WERI-Rb-1 (cell line): ENCODE results near the gene KATNA1.

Experiments used
- DNase-seq: peaks from one replicate; pipeline ENCODE4 v3.0.0-alpha.2; 2020
- H3K27ac ChIP-seq: fragments of 250-450 bp; sonication (Bioruptor Pico); 2 replicates; pipeline ENCODE4 v1.5.1; 2020; ENCODE audit warnings: mild to moderate bottlenecking, moderate library complexity
- H3K27me3 ChIP-seq: fragments of 250-450 bp; sonication (Bioruptor Pico); 2 replicates; pipeline ENCODE4 v1.5.1; 2021; ENCODE audit warnings: mild to moderate bottlenecking, low read depth, moderate library complexity; ENCODE audit not compliant: insufficient read depth, severe bottlenecking
- H3K36me3 ChIP-seq: fragments of 250-450 bp; sonication (Bioruptor Pico); 2 replicates; pipeline ENCODE4 v1.5.1; 2020; ENCODE audit warnings: mild to moderate bottlenecking, moderate library complexity
- H3K4me3 ChIP-seq: 2 replicates; pipeline ENCODE4 v1.5.1; 2011; ENCODE audit warnings: low read depth, mild to moderate bottlenecking, control low read depth, low read length
- H3K9me3 ChIP-seq: fragments of 250-450 bp; sonication (Bioruptor Pico); 2 replicates; pipeline ENCODE4 v1.5.1; 2021; ENCODE audit warnings: mild to moderate bottlenecking, moderate library complexity; ENCODE audit not compliant: severe bottlenecking
- TF ChIP-seq, protein P1 (sequence below): IDR thresholded peaks from 2 replicates; pipeline ENCODE4 v1.5.1; 2011; ENCODE audit warnings: low read depth, mild to moderate bottlenecking, control low read depth, inconsistent platforms, low read length

KATNA1 gene

DNA sequence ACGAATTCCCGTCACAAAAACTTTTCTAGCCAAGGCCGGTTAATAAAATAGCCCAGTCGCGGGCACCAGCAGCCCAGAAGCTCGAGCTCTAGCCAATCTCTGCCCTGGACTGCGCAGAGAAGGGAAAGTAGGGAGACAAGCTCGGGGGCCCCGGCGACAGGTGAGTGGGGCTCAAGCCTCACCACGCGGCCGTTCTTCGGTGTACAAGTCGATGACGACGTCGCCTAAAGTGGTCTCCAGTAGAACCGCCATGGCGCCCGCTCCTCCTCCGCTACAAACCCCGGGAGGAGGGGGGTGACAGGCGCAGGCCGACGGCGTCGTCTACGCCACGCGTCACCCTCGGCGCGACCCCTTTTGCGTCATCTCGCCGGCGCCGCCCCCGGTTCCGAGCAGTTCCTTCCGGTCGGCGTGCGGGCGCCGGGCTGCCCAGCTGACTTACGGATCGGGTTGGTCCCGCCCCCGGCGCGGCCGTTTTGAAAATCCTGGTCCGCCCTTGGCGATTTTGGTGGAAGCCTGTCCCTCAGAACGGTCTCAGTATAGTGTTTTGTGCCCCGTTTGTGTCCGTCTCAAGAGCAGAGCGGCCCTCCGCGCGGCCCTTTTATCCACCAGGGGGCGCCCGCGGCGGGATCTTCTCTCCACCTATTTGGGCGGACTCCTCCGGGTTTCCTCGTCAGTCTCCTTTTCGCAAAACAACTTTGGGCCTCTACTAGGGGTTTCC lies 102.6 kb downstream of the KATNA1 start, which contains the start of gene PPIL4:
Gene PPIL4, minus strand, starts transcription at position 290 of the 718 bp plus-strand sequence. Its CDS starts 38 bp downstream, at position 252.
- TF ChIP-seq, protein P1, sequence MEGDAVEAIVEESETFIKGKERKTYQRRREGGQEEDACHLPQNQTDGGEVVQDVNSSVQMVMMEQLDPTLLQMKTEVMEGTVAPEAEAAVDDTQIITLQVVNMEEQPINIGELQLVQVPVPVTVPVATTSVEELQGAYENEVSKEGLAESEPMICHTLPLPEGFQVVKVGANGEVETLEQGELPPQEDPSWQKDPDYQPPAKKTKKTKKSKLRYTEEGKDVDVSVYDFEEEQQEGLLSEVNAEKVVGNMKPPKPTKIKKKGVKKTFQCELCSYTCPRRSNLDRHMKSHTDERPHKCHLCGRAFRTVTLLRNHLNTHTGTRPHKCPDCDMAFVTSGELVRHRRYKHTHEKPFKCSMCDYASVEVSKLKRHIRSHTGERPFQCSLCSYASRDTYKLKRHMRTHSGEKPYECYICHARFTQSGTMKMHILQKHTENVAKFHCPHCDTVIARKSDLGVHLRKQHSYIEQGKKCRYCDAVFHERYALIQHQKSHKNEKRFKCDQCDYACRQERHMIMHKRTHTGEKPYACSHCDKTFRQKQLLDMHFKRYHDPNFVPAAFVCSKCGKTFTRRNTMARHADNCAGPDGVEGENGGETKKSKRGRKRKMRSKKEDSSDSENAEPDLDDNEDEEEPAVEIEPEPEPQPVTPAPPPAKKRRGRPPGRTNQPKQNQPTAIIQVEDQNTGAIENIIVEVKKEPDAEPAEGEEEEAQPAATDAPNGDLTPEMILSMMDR, result peak; percentile 67
- Histone ChIP-seq H3K9me3 (no peaks in the 10 kb centered on the region), H3K4me3 (peak within 1 kb of the TSS; percentile 93), H3K27ac (peak within 1 kb of the TSS; percentile 91), H3K36me3 (peaks cover 8% of the 10 kb centered on the region), H3K27me3 (no peaks in the 10 kb centered on the region)
- DNase-seq, result peak; percentile 95

- Histone ChIP-seq H3K9me3 (no peaks in the 10 kb centered on the region), H3K27ac (peak overlapping the region; percentile 91), H3K36me3 (peaks cover 14% of the 10 kb centered on the region), H3K4me3 (peak overlapping the region; percentile 93), H3K27me3 (no peaks in the 10 kb centered on the region)
- DNase-seq, result peak; percentile 9
- TF ChIP-seq, protein P1, result no peak
These were observed 103.2 kb downstream of the KATNA1 start for GRCh38 chr6:149545258-149545753.
